HG03060 (cell line): ENCODE results near the gene PPAT.

ENCODE experiments used
- ATAC-seq: cut with Tn5 transposase; IDR thresholded peaks from one replicate; pipeline ENCODE4 v1.9.1; 2021; ENCODE audit warnings: low read depth, moderate number of reproducible peaks; ENCODE audit not compliant: unreplicated experiment

Gene PPAT

GRCh38 chr4:56438766-56439165 is 3.4 kb upstream of the PPAT start:
- no peak for ATAC-seq

DNA sequence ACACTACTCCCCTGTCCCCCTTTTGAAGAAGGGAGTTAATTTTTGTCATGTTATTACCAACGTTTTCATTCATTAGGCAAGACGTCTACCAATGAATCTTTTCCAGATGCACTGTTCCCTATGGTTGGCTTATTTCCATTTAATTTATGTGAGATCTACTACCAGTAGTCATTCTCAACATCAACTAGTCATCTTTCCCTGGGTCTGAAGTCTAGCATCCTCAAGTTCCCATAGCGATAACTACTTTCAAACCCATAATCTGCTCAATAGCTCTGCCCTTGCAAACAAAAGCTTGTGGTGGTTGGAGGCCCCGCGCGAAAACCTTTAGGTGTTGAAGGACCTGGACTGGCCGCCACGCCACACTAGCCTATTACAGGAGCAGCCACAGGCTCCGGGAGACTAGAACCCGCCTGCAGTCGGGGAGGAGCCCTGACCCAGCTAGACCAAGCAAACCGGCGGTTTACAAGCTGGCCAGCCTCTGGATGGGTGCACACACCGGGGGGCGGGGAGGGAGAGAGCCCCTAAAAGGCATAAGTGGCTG is 746 bp downstream of the PPAT start:
- no peak for ATAC-seq

GRCh38 chr4:56433280-56433679 is 2.1 kb downstream of the PPAT start:
- no peak for ATAC-seq

DNA sequence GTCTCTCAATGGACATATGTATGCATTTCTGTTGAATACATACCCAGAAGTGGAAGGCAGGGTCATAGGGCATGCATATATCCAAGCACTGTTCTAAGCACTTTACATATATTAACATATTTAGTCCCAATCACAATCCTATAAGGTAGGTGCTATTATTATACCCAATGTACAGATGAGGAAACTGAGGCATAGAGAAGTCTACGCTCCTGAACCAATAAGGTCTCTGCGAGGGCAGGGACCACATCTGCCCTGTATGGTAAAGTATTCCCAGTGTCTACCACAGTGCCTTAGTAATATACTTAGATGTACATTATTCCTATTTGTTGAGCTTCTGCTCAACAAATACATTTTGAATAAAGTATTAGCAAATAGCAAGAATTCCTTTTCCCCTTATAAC is 5.2 kb downstream of the PPAT start:
- no peak for ATAC-seq

DNA sequence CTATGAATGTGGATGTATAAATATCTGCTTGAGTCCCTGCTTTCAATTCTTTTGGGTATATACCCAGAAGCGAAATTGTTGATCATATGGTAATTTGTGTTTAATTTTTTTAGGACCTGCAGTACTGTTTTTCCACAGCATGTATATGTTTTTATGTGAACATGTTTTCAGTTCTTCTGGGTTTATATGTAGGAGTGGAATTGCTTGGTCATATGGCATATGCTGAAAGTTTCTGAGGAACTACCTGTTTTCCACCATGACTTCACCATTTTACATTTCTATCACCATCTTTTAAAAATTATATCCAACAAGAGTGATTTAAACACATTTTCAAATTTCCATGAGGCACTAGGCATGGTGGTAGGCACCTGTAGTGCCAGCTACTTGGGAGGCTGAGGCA is 8.2 kb downstream of the PPAT start:
- no peak for ATAC-seq

- ATAC-seq, result peak; percentile 53
Measured at GRCh38 chr4:56426273-56426672, 9.1 kb downstream of the PPAT start.

DNA sequence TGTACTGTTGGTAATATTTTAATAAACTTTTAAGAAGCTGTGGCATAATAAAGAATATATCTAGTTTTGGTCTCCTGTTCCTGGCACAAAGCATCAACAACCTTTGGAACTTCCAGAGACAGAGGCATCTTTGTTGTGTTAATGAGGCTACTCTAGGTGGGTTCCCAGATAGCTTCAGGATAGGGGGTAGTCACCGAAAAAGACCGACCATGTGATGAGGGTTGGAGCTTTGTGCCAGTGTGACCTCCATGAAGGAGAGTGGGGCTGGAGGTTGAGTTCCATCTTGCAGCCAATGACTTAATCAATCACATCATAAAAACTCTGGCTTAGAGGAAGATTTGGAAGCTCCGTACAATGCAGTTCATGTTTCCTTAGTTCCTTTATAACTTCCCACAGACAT is 9.9 kb downstream of the PPAT start:
- no peak for ATAC-seq

DNA sequence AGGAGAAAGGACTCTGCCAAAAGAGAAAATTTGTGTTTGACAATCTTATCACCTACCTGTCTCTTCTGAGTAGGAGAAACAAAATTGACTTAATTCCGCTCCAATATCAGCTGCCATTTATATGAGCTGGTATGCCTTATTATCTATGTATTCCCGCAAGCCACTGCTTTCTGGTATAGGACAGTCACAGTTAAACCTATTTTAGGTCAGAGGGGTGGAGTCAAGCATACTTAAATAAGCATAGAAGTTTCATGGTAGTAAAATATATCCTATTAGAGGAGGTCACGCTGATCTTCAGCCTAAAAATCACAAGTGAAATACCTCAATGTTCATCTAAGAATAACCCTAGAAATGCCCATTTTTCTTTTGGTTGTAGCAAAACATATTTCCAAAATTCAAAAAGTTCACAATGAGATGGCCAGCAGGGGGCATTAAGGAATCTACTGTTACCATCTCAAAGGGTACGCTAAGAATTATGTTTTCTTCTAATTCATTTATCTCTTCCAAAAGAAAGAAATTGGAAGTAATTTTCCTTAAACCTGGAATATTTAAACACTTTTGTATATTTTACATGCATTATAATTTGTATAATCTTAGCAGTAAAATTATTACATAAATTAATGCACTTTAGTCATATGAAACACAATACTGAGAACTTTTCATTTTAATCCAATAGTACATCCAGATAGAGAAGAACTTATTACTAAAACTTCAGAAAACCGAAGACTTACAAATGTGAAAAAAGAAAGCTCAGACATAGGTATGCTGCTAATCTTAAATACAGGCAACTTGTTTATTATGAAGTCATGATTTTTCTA is 10.5 kb downstream of the PPAT start:
- no peak for ATAC-seq

DNA sequence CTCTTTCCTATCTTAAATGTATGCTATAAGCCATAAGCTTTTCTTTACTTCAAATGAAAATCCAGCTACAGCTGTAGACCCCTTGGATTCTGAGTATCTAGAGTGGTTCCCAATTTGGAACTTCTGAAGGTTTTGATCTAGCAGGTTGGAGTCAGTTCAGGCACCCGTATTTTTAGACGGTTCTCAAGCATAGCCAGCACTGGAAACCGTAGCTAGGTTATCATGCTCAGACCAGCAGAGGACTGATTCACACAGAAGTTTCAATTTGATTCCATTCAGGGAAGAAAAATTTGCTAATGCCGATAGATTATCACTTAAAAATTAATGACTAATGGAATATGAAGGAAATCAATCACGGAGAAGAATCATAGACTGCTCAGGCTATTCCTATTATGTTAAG is 11.2 kb downstream of the PPAT start:
- no peak for ATAC-seq

DNA sequence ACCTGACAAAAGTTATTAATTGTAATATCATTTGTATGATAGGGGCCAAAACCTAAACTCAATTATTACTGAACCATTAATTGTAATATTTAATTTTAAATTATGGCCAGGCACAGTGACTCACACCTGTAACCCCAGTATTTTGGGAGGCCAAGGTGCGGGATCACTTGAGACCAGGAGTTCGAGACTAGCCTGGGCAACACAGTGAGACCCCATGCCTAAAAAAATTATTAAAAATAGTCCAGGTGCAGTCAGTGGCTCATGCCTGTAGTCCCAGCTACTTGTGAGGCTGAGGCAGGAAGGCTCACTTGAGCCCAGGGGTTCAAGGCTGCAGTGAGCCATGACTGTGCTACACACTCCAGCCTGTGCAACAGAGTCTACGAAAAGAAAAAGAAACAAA is 18.0 kb downstream of the PPAT start:
- no peak for ATAC-seq

- ATAC-seq, result no peak
Measured at GRCh38 chr4:56416349-56416748, 19.1 kb downstream of the PPAT start.

DNA sequence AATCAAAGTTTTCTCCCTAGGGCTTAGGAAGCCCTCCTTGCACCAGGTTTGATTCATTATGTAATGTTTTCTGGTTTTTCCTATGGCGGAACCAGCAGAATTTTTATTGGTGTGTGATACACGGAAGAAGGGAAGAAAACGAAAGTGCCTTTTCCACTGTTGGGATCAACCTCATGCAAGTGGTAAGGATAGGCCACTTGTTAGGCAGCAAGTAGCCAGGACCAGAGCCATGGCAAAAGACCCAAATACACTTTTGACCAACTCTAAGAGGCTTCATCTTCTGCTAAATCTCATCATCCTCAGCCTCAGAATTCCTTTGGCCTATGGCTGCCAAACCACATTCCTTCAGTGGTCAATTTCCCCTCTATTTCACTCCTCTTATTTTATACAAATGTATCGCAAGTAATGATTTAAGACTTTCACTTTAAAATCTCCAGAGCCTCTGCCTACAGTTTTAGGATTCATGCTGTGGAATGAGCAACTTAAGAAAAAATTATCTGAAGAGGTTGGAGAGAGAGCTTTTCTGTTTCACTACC is 21.2 kb downstream of the PPAT start:
- ATAC-seq, result no peak

GRCh38 chr4:56410247-56411062 is 25.0 kb downstream of the PPAT start:
- no peak for ATAC-seq

- ATAC-seq, result no peak
Measured at GRCh38 chr4:56409511-56410090, 25.8 kb downstream of the PPAT start.

- ATAC-seq, result no peak
Measured at GRCh38 chr4:56408978-56409377, 26.4 kb downstream of the PPAT start.

DNA sequence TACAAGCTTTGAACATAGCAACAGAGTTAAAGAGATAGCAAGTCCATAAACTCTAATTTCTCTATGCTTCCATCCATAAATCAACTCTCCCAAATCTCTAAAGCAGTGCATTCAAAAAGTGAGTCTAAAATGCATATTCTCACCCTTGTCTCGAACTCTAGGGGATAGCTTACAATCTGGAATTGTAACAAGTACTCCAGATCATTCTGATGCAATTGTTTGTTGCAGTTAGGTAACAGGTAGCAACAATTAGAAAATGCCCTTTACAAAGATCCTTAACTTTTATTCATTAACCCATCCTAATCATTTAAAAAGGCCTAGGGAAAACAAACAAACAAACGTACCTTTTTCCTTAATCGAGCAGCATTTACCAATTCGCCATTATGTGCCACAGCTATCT is 29.3 kb downstream of the PPAT start:
- no peak for ATAC-seq

GRCh38 chr4:56405016-56405415 is 30.4 kb downstream of the PPAT start:
- ATAC-seq, result no peak

DNA sequence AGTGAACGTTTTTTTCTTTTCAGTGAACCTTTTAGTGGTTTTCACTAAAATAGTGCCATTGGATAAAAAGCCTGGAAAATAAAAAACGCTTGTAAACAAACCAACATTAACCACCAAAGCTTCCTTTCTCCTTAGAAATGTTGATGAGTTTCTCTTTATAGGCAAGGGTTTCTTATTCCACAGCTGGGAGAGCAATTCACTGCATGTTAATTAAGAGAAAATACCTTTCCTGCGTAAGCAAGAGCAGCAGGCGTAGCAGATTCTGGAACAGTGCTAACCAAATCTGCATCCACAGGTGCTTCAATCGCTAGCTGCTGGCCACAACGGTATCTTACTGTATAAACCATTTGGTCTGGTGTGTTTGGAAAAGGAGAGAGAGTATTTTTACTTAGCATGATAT is 34.9 kb downstream of the PPAT start:
- no peak for ATAC-seq

DNA sequence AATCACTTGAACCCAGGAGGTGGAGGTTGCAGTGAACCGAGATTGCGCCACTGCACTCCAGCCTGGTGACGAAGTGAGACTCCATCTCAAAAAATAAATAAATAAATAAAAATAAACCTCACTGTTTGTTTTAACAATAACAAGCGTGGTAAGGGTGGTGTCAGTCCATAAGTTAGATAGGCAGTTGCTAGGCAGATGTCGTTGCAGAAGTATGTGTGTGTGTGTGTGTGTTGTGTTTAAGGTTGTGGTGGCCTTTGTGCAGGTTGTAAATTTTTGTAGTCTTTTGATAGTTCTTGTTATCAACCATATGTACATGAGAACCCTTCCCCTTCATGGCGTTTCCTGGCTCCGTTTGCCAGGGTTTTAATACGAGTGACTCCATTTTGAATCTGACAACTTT is 44.1 kb downstream of the PPAT start:
- no peak for ATAC-seq

DNA sequence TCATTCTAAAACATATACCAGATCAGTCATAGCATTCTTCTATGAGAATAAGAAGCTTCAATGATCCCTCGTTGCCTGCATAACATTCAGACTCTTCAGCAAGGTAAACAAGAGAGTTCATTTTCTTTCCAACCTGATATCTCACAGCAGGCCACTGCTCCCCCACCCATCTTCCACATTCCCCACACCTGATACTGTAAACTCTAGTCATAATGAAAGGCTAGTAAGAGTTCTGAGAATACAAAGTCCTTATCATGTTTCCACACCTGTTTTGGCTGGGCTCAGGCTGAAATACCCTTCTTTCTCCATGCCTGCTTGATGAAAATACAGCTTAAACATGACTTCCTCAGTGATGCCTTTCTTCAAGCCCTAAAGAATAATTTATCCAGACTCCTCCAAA is 45.9 kb downstream of the PPAT start:
- ATAC-seq, result no peak

- ATAC-seq, result no peak
Measured at GRCh38 chr4:56388306-56388705, 47.1 kb downstream of the PPAT start.
